Measurements from ENCODE around the gene APMAP. TPM values are rescaled to one million over a fixed set of nuclear protein-coding genes. Genes with fewer than 3 reads are reported as not detected.
"Not testable (repeated sequence)": the region's sequence is repeated elsewhere in the genome, so short reads cannot be mapped to it uniquely, and the experiment has no call there.

The APMAP gene
- total RNA-seq, 1 donor from 2014 or later: 70.5 TPM

DNA sequence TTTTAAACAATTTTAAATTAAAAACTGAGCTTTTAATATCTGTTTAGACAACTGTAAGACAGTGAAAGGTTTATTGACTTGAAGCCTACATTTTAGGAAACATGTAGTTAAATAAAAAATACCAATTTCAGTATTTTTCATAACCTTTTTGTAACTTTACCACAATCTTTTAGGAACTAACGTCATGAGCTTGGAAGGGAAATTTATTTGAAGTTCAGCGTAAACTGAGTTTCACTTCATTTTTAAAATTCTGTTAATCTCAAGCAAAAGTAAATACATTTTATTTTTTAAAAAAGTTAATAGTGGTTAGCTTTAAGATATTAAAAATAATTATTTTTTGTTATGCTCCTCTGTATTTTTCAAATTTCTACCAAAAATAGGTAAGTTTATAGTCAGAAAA, 38.0 kb downstream of the APMAP start:
- no peak for DNase-seq (ENCODE audit: low read depth)

- DNase-seq (ENCODE audit: low read depth): no peak
Measured at GRCh38 chr20:24954151-24954550, 38.4 kb downstream of the APMAP start.

DNA sequence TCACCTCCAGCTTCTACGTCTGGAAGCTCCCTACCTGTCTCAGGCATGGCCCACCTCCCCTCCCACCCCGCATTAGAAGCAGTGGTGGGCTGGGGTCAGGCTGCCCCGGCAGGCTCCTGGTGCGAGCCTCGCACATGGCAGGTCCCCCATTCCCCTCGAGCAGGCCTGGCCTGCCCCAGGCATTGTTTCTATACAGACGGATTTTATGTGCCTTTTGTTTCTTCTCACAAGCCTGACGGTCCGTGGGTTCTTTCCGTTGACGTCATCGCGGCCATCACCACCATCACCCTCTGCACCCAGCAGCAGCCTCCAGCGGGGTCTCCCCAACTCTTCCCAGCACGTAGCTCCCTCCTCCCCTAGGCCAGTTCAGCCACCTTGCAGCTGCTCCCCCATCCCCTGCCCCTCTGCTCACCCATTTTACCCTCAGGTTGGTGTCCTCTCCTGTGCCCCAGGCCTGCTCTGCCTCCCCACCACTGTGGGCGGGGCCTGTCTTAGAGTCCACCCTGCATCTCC, 38.9 kb downstream of the APMAP start:
- DNase-seq (ENCODE audit: low read depth): no peak

- DNase-seq (ENCODE audit: low read depth): no peak
Measured at GRCh38 chr20:24953209-24953575, 39.4 kb downstream of the APMAP start.

DNA sequence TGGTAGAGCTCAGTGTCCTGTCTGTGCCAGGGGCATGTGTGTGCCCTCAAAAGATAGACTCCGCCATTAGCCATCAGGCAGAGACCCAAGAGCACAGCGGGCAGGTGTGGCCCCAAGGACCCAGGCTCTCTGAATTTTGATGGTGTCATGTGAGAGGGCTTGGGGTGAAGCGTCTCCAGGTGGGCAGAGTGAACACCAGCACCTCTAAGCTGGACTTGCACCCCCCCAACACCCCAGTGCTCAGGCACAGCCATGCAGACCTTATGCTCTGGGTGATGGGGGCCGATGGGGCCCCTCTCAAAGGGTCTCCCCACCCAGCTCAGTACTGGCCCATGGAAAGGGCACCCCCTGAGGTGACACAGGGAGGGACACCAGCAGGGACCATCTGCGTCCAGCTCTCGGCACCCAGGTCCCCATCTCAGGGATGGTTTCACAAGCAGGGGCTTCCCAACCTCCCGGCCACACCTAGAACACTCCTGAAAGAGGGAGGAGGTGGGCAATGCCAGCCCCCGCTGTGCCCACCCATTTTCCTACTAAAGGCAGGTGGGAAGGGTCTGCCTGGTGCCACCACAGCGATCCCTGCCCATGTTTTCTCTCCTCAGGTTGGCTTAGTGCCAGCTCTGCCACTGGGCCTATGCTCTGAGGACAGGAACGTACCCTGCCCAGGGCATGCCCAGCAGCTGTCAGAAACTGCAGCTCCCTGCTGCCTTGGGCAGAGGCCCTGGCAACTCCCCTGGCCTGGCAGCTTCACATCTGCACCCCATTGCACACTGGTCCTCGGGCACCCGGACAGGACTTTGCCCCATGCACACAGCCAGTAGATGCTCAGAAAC, 40.0 kb downstream of the APMAP start:
- no peak for DNase-seq (ENCODE audit: low read depth)

DNA sequence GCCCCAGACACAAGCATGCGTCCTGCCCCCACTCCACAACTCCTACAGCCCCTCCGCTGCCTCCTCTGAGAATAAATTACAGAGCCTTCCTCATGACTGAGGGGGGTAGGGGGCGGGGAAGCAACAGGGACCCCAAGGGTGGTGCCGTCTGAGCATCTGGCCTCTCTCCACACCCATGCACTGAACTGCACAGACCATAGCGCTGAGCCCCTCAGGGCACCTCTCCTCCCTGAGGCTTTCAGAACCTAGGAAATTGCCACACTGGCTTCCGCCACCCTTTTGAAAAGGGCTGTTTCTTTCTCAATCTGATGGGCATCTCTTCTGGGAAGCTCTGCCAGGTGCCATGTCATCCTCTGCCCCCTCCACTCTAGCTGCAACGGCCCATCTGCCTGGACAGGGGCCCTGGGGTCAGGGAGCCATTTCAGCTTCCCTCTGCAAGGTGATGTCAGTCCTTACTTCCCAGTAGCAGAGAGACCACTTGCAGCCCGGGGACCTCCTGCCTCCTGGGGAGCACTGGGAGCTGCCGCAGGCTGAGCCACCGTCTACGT, 40.9 kb downstream of the APMAP start:
- DNase-seq (ENCODE audit: low read depth): no peak

DNA sequence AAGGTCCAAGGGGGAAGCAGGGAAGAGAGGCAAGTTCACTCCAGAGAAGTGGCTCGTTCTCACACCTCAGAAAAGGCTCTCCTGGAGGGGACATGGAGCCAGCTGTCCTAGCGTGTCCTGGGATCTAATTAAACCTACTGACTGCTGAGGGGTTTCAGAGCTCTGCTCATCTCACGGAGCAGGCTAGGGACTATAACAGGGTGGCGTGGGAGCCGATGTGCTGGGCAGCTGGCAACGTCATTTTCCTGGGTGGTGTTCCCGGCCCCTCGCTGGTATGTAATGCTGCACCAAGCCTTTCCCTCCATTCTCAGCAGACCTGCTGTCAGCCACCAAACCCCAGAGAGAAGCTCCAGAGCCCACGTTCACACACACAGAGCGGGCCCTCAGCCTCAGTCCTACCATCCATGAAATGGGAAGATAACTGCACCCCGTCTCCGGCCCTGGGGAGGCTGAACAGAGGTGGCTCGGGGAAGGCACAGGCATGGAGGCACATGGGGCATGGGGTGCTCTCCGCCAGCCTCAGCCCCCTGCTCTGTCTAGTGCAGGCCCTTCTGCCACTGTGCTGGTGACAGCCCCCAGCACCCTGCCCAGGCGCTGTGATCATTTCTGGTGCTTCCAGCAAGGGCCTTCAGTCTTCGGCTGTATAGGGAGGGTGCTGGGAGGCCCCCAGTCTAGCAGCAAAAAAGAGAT, 41.6 kb downstream of the APMAP start:
- DNase-seq (ENCODE audit: low read depth): peak; percentile 66

DNA sequence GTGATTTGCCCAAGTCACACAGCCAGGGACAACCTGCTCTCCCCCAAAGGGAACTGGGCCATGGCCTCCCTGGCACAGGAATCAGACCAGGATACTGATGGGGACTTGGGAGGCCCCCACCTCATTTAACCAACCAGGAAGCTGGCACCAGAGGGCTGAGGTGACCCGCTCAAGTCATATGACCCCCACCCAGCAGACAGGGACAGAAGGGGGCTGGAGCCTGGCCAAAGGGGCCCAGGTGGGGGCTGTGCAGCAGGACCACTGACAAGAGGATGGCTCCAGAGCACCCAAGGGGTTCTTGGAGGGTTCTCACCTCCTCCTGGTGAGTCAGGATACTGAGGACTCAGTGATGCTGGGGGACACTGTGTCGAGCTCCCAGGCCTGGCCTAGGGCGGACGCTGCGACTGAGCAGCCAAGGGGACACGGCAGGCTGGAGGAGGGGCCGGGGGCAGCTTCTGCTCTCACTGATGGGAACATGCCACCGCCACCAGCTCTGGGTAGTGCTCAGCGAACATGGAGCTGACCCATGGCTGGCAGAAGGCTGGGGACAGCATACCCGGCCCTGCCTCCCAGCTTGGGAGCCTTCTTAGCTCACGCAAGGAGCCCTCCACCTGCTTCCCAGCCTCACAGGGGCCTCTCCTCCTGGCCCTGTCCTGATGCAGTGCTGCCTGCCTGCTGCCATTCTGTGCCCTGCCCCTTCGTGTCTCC, 42.3 kb downstream of the APMAP start:
- no peak for DNase-seq (ENCODE audit: low read depth)

DNA sequence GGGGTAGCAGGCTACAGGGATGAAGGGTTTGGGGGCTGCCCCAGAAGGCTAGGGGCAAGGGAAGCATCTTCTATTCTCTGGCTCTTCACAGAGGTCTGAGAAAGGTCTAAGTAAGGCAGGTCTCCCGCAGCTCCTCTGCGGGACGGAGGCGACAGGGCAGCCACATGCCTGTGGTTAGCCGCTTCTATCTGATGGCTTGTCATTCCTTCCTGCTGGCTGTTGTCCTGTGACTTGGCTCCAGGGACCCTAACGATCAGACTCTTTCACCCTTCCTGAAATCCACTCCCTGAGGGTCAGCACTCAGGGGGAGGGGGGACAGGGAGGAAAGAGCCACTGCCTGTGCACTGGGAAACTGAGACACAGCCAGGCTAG, 42.8 kb downstream of the APMAP start:
- DNase-seq (ENCODE audit: low read depth): peak; percentile 56

GRCh38 chr20:24948939-24949679, 43.4 kb downstream of the APMAP start, which contains the start of gene CST7:
TSS of gene CST7 (plus strand) at chr20:24949269. CDS start at chr20:24949506, 237 bp downstream.
- peak; percentile 63 for DNase-seq (ENCODE audit: low read depth)

- DNase-seq (ENCODE audit: low read depth): not testable (repeated sequence)
Measured at GRCh38 chr20:24948396-24948938, 44.1 kb downstream of the APMAP start.

DNA sequence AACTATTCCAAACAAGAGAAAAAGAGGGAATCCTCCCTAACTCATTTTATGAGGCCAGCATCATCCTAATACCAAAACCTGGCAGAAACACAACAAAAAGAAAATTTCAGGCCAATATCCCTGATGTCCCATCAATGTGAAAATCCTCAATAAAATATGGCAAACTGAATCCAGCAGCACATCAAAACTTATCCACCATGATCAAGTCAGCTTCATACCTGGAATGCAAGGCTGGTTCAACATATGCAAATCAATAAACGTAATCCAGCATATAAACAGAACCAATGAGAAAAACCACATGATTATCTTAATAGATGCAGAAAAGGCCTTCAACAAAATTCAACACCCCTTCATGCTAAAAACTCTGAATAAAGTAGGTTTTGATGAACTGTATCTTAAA, 46.2 kb downstream of the APMAP start:
- not testable (repeated sequence) for DNase-seq (ENCODE audit: low read depth)

GRCh38 chr20:24943731-24944130, 48.8 kb downstream of the APMAP start:
- DNase-seq (ENCODE audit: low read depth): no peak

- no peak for DNase-seq (ENCODE audit: low read depth)
Measured at GRCh38 chr20:24943196-24943595, 49.4 kb downstream of the APMAP start.

GRCh38 chr20:24942679-24943078, 49.9 kb downstream of the APMAP start:
- DNase-seq (ENCODE audit: low read depth): peak; percentile 60

GRCh38 chr20:24939036-24939435, 53.5 kb downstream of the APMAP start:
- DNase-seq (ENCODE audit: low read depth): no peak

DNA sequence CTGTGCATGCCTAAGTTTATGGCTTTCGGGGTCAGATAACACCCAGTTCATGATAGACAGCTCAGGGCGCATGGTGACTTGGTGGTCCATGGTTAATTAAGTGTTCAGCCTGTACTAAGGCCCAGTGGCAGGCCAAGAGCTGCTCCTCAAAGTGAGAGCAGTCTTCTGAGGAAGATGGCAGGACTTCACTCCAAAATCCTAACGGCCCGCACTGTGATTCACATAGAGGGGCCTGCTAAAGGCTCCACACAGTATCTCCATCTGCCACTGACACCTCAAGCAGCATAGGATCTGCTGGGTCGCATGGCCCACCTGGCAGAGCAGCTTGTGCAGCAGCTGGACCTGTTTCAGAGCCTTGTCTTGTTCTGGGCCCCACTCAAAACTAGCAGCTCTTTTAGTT, 54.1 kb downstream of the APMAP start:
- DNase-seq (ENCODE audit: low read depth): no peak

DNA sequence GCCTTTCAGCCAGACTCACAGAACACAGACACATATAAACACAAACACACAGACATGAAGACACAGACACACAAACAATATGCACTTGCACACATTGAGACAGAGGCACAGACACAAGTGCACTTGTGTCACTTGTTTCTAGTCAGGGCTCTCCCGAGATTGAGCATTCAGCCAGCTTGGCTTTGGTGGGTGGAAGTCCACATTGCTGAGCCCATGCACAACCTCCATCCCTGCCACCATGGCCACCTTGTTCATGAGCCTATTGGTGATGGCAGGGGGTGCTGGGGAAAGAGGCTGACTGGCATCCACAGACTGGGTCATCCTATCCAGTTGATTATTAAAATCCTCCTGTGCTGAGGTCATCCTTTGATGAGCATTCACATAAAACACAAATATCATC, 55.0 kb downstream of the APMAP start:
- DNase-seq (ENCODE audit: low read depth): no peak

DNA sequence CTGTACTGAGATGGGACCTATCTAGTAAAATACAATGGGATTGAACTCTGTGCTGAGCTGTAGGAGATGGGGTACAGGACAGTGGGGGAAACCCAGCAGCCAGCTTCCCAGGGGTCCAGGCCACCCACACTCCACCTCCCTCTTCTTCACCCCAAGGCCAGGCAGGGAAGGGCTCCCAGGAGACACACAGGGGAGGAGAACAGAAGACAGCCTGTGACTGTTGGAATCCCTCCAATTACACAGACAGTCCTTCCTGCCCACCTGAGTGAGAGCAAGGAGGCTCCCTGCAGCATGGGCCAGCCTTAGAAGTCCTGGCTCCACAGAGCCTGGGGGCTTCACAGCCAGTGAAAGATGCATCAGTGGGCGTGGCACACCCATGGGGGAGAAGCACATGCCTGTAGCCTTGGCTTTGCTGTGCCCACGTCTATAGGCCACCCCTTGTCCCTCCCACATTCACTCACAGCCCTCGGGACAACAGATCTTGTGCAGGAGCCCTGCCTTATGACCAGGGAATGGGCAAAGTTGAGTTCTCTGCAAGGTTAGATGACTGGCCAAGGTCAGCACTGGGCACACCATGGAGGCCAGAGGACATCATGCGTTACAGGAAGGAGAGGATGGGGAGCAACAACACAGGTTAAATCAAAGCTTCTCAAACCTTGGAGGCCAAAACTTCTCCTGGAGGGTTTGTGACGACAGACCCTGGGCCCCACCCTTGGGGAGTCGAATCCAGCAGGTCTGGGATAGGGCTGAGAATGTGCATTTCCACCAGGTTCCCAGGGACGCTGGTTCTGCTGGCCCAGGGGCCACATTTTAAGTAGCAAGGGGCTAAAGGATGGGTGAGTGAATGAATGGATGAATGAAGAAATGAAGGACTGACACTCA, 55.8 kb downstream of the APMAP start:
- no peak for DNase-seq (ENCODE audit: low read depth)
